Esophagus muscularis mucosa (tissue), 4 donors: ENCODE measurements around the gene NT5C3A.

Experiments
- CTCF ChIP-seq, 3 experiments: fragments of 200-600 bp in 2 of 3; fragments of 450-650 bp in 1 of 3; sonication (generic) in 2 of 3; IDR thresholded peaks; one replicate each; pipeline ENCODE4 v1.5.1; 2017 to 2019; ENCODE audit warnings: antibody characterized with exemption in 3 of 3, mild to moderate bottlenecking in 2 of 3, moderate library complexity in 1 of 3
- EP300 ChIP-seq: sonication (generic); formaldehyde crosslinking; IDR thresholded peaks from one replicate; pipeline ENCODE4 v1.6.1; 2017; ENCODE audit warnings: antibody characterized with exemption
- POLR2A ChIP-seq: fragments of 450-650 bp; IDR thresholded peaks from one replicate; pipeline ENCODE4 v1.6.1; 2017; ENCODE audit warnings: antibody characterized with exemption, moderate library complexity, mild to moderate bottlenecking, low read depth
- POLR2AphosphoS5 ChIP-seq, 2 donors: sonication (generic); formaldehyde crosslinking; IDR thresholded peaks; one replicate each; pipeline ENCODE4 v1.6.1; 2017; ENCODE audit warnings: antibody characterized with exemption in 2 of 2

GRCh38 chr7:33059635-33060034 lies 2.9 kb downstream of the NT5C3A start:
- TF ChIP-seq POLR2AphosphoS5 (IDR thresholded peaks at IDR 0.05), result no peak
- TF ChIP-seq CTCF (IDR thresholded peaks at IDR 0.05), result no peak
- no peak for TF ChIP-seq POLR2A
- no peak for TF ChIP-seq EP300
